Epithelial cell of proximal tubule (primary cell): ENCODE measurements around the gene DTNBP1. TPM values are rescaled to one million over a fixed set of nuclear protein-coding genes. Genes with fewer than 3 reads are reported as not detected.

Source experiments
- DNase-seq: peaks from one replicate; pipeline ENCODE4 v3.0.0-alpha.2; 2011; ENCODE audit warnings: low read depth
- H3K4me3 ChIP-seq: 2 replicates; pipeline ENCODE4 v1.5.1; 2011; ENCODE audit warnings: low read depth, mild to moderate bottlenecking, low read length
- CTCF ChIP-seq: conservative IDR thresholded peaks from 2 replicates; pipeline ENCODE4 v1.5.1; 2012; ENCODE audit warnings: low read depth, mild to moderate bottlenecking, low read length
- total RNA-seq: library from RNA; depleted of rRNA; stranded (reverse); fragments of >200 nt; gene quantifications from 2 replicates; pipeline ENCODE4 v1.2.3, GENCODE V29; 2015

DTNBP1 gene
- total RNA-seq, 1 donor from 2014 or later: 6.3 TPM

DNA sequence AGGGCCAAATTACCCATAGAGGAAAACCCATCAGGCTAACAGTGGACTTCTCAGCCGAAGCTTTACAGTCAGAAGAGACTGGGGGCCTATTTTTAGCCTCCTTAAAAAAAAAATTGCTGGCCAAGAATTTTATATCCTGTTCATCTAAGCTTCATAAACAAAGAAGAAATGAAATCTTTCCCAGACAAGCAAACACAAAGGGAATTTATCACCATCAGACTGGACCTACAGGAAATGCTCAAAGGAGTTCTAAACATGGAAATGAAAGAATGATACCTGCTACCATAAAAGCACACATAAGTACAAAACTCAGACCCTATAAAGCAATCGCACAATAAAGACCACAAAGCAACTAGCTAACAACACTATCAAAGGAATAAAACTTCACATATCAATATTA lies 19.3 kb downstream of the DTNBP1 start:
- TF ChIP-seq CTCF: no peak
- H3K4me3 ChIP-seq: no peak overlapping the region
- no peak for DNase-seq

DNA sequence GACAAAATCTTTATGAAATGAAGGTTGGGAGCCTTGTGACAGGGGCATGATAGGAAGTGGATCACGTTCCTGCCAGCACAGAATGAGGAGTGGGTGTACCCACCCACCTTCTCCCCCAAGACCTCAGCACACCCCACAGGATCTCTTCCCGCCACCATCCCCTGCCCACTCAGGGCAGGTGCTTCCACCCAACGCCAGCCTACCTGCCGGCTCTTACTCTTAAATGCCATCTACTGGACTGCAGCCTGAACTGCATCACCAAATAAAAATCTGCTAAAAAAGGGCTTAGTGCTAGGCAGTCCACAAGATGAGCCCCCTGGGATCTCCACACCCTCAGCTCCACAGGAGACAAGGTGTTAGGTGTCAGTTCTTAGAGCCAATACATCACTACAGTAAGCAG lies 20.6 kb downstream of the DTNBP1 start:
- no peak for DNase-seq
- no peak overlapping the region for H3K4me3 ChIP-seq
- TF ChIP-seq CTCF: peak; percentile 61

GRCh38 chr6:15638373-15638772 lies 24.5 kb downstream of the DTNBP1 start:
- H3K4me3 ChIP-seq: no peak overlapping the region
- no peak for DNase-seq
- TF ChIP-seq CTCF: no peak

GRCh38 chr6:15631432-15631831 lies 31.4 kb downstream of the DTNBP1 start:
- no peak for DNase-seq
- no peak overlapping the region for H3K4me3 ChIP-seq
- TF ChIP-seq CTCF: no peak

GRCh38 chr6:15630202-15630601 lies 32.6 kb downstream of the DTNBP1 start:
- DNase-seq: no peak
- H3K4me3 ChIP-seq: no peak overlapping the region
- TF ChIP-seq CTCF: no peak

- DNase-seq: no peak
- TF ChIP-seq CTCF: no peak
- no peak overlapping the region for H3K4me3 ChIP-seq
Measured at GRCh38 chr6:15629487-15629886, 33.3 kb downstream of the DTNBP1 start.

DNA sequence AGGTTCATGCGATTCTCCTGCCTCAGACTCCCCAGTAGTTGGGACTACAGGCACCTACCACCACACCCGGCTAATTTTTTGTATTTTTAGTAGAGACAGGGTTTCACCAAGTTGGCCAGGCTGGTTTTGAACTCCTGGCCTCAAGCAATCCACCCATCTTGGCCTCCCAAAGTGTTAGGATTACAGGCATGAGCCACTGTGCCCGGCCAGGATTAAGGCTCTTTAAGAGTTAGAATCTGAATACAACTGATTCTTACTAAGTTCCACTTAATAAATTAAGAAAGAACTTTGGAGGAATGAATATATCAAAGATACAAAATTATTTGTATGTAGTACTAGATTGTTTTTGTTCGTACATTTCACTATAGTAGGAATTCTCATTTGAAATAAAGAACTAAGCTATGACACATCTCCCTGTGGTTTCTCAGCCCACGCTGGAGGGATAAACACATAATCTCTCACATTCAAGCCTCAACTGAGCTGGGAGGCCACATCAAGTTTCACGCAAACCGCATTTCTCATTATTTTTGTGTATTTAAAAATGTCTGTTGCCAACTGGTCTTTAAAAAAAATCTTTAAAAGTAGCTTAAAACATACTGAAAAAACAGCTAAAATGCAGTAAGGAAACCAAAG lies 34.2 kb downstream of the DTNBP1 start:
- H3K4me3 ChIP-seq: no peak overlapping the region
- TF ChIP-seq CTCF: no peak
- DNase-seq: no peak
